Measurements from ENCODE around the gene RNF138.

RNF138 gene

GRCh38 chr18:32091724-32092421 is at the start of gene RNF138:
RNF138 (plus strand) TSS chr18:32091874; CDS start chr18:32092777, 903 bp downstream.
- peak; percentile 91 for DNase-seq
- H3K4me3 Mint-ChIP-seq = peak within 1 kb of the TSS; percentile 99
- no peaks in the 10 kb centered on the region for H3K9me3 Mint-ChIP-seq
- H3K4me1 Mint-ChIP-seq (ENCODE audit: low read depth) = peaks cover 45% of the 10 kb centered on the region
- H3K36me3 Mint-ChIP-seq (ENCODE audit: low read depth) = peaks cover 43% of the 10 kb centered on the region
- H3K27me3 Mint-ChIP-seq = no peaks in the 10 kb centered on the region
- H3K27ac Mint-ChIP-seq = peak within 1 kb of the TSS; percentile 99

- no peak for DNase-seq
- Mint-ChIP-seq H3K9me3 (no peaks in the 10 kb centered on the region), H3K27me3 (no peaks in the 10 kb centered on the region), H3K36me3 (ENCODE audit: low read depth) (peaks cover 84% of the 10 kb centered on the region), H3K4me1 (ENCODE audit: low read depth) (peaks cover 49% of the 10 kb centered on the region), H3K27ac (peak overlapping the region; percentile 67), H3K4me3 (no peak overlapping the region)
Observed at GRCh38 chr18:32042337-32042736, 49.3 kb upstream of the RNF138 start.

- Mint-ChIP-seq H3K4me3 (no peak overlapping the region), H3K9me3 (no peaks in the 10 kb centered on the region), H3K4me1 (ENCODE audit: low read depth) (peaks cover 48% of the 10 kb centered on the region), H3K36me3 (ENCODE audit: low read depth) (peaks cover 80% of the 10 kb centered on the region), H3K27me3 (no peaks in the 10 kb centered on the region), H3K27ac (peak overlapping the region; percentile 92)
- peak; percentile 42 for DNase-seq
Observed at GRCh38 chr18:32048507-32049091, 43.1 kb upstream of the RNF138 start.

- H3K4me3 Mint-ChIP-seq = peak overlapping the region; percentile 57
- H3K27ac Mint-ChIP-seq = peak overlapping the region; percentile 92
- H3K36me3 Mint-ChIP-seq (ENCODE audit: low read depth) = peaks cover 81% of the 10 kb centered on the region
- no peaks in the 10 kb centered on the region for H3K9me3 Mint-ChIP-seq
- peak; percentile 52 for DNase-seq
- H3K4me1 Mint-ChIP-seq (ENCODE audit: low read depth) = peaks cover 53% of the 10 kb centered on the region
- no peaks in the 10 kb centered on the region for H3K27me3 Mint-ChIP-seq
Observed at GRCh38 chr18:32049393-32050171, 42.1 kb upstream of the RNF138 start.

- peak overlapping the region; percentile 22 for H3K27ac Mint-ChIP-seq
Observed at GRCh38 chr18:32056613-32057358, 34.9 kb upstream of the RNF138 start.

GRCh38 chr18:32057624-32058165 is 34.0 kb upstream of the RNF138 start:
- DNase-seq = no peak
- peak overlapping the region; percentile 37 for H3K27ac Mint-ChIP-seq
- no peak overlapping the region for H3K4me3 Mint-ChIP-seq
- H3K9me3 Mint-ChIP-seq = no peaks in the 10 kb centered on the region
- H3K4me1 Mint-ChIP-seq (ENCODE audit: low read depth) = peaks cover 55% of the 10 kb centered on the region
- H3K36me3 Mint-ChIP-seq (ENCODE audit: low read depth) = peaks cover 75% of the 10 kb centered on the region
- H3K27me3 Mint-ChIP-seq = no peaks in the 10 kb centered on the region

More at GRCh38 chr18:32056613-32057358, 34.9 kb upstream of the RNF138 start:
- DNase-seq = no peak
- Mint-ChIP-seq H3K4me3 (no peak overlapping the region), H3K4me1 (ENCODE audit: low read depth) (peaks cover 59% of the 10 kb centered on the region), H3K9me3 (no peaks in the 10 kb centered on the region), H3K27me3 (no peaks in the 10 kb centered on the region), H3K36me3 (ENCODE audit: low read depth) (peaks cover 78% of the 10 kb centered on the region)

- DNase-seq = no peak
- Mint-ChIP-seq H3K27ac (no peak overlapping the region), H3K9me3 (no peaks in the 10 kb centered on the region), H3K4me3 (no peak overlapping the region), H3K27me3 (no peaks in the 10 kb centered on the region), H3K36me3 (ENCODE audit: low read depth) (peaks cover 73% of the 10 kb centered on the region), H3K4me1 (ENCODE audit: low read depth) (peaks cover 53% of the 10 kb centered on the region)
Observed at GRCh38 chr18:32060026-32060425, 31.6 kb upstream of the RNF138 start.

GRCh38 chr18:32067375-32068167 is 24.1 kb upstream of the RNF138 start:
- Mint-ChIP-seq H3K27me3 (no peaks in the 10 kb centered on the region), H3K36me3 (ENCODE audit: low read depth) (peaks cover 71% of the 10 kb centered on the region), H3K9me3 (no peaks in the 10 kb centered on the region), H3K4me3 (no peak overlapping the region), H3K27ac (peak overlapping the region; percentile 71), H3K4me1 (ENCODE audit: low read depth) (peaks cover 18% of the 10 kb centered on the region)
- no peak for DNase-seq

- Mint-ChIP-seq H3K36me3 (ENCODE audit: low read depth) (peaks cover 63% of the 10 kb centered on the region), H3K9me3 (no peaks in the 10 kb centered on the region), H3K27me3 (no peaks in the 10 kb centered on the region), H3K27ac (peak overlapping the region; percentile 53), H3K4me1 (ENCODE audit: low read depth) (peaks cover 30% of the 10 kb centered on the region), H3K4me3 (no peak overlapping the region)
- no peak for DNase-seq
Observed at GRCh38 chr18:32072321-32072720, 19.4 kb upstream of the RNF138 start.

GRCh38 chr18:32074206-32074605 is 17.5 kb upstream of the RNF138 start:
- peak overlapping the region; percentile 79 for H3K27ac Mint-ChIP-seq
- no peaks in the 10 kb centered on the region for H3K27me3 Mint-ChIP-seq
- H3K4me1 Mint-ChIP-seq (ENCODE audit: low read depth) = peaks cover 27% of the 10 kb centered on the region
- no peak overlapping the region for H3K4me3 Mint-ChIP-seq
- H3K36me3 Mint-ChIP-seq (ENCODE audit: low read depth) = peaks cover 49% of the 10 kb centered on the region
- no peaks in the 10 kb centered on the region for H3K9me3 Mint-ChIP-seq
- no peak for DNase-seq

- Mint-ChIP-seq H3K27ac (no peak overlapping the region), H3K9me3 (no peaks in the 10 kb centered on the region), H3K27me3 (no peaks in the 10 kb centered on the region), H3K36me3 (ENCODE audit: low read depth) (peaks cover 19% of the 10 kb centered on the region), H3K4me3 (no peak overlapping the region), H3K4me1 (ENCODE audit: low read depth) (peaks cover 17% of the 10 kb centered on the region)
- DNase-seq = no peak
Observed at GRCh38 chr18:32078845-32079244, 12.8 kb upstream of the RNF138 start.

GRCh38 chr18:32081881-32082280 is 9.8 kb upstream of the RNF138 start:
- Mint-ChIP-seq H3K27ac (no peak overlapping the region), H3K36me3 (ENCODE audit: low read depth) (no peaks in the 10 kb centered on the region), H3K4me3 (no peak overlapping the region), H3K9me3 (no peaks in the 10 kb centered on the region), H3K4me1 (ENCODE audit: low read depth) (peaks cover 25% of the 10 kb centered on the region), H3K27me3 (no peaks in the 10 kb centered on the region)
- no peak for DNase-seq

- Mint-ChIP-seq H3K36me3 (ENCODE audit: low read depth) (no peaks in the 10 kb centered on the region), H3K4me3 (no peak overlapping the region), H3K27ac (peak overlapping the region; percentile 55), H3K27me3 (no peaks in the 10 kb centered on the region), H3K9me3 (no peaks in the 10 kb centered on the region), H3K4me1 (ENCODE audit: low read depth) (peaks cover 34% of the 10 kb centered on the region)
- DNase-seq = no peak
Observed at GRCh38 chr18:32083781-32084180, 7.9 kb upstream of the RNF138 start.

Data from activated T-cell treated with anti-CD3 and anti-CD28 coated beads, Interleukin-2, amount 50 U/mL, for 24 hours (primary cell).